Esophagus squamous epithelium (tissue), 4 donors: Measurements from ENCODE around the gene ARTN.

Experiments used
- POLR2A ChIP-seq, 4 donors: fragments of 450-650 bp; IDR thresholded peaks; one replicate each; pipeline ENCODE4 v1.6.1; 2017; ENCODE audit warnings: antibody characterized with exemption in 4 of 4, mild to moderate bottlenecking in 4 of 4, moderate library complexity in 3 of 4
- TF ChIP-seq, protein P1 (sequence below), 6 experiments: fragments of 450-650 bp in 4 of 6; fragments of 200-600 bp in 2 of 6; sonication (generic) in 2 of 6; IDR thresholded peaks; one replicate each; pipeline ENCODE4 v1.5.1; 2016 to 2019; ENCODE audit warnings: antibody characterized with exemption in 6 of 6, mild to moderate bottlenecking in 4 of 6, moderate library complexity in 4 of 6

DNA sequence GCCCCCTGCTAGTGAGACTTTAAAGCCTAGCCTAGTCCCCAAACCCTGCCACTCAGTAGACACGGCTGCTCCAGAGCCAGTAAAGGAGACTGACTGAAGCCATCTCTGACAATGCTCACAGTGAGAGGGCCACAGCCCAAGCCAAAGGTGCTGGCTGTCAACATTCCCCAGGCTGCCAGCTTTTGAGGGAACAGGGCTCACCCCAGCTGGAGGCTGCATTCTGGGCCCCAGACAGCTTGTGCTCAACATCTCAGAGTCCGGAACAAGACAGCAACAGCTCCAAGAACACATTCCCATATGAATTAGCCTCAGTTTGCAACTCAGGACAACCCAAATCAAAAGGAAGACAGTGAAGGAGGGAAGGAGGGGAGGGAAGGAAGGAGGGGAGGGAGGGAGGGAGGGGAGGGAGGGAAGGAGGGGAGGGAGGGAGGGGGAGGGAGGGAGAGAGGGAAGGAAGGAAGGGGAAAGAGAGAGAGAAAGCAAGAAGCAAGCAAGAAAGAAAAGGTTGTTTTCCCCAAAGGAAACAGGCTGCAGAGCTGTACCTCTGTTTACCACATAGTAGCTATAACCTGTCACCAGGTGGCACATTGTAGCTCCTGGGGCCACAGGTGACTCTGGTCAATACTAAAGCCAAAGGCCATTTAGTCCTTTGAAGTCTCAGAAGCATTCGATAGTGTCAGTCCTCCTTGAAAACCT is 5.4 kb downstream of the ARTN start:
- TF ChIP-seq, protein P1, sequence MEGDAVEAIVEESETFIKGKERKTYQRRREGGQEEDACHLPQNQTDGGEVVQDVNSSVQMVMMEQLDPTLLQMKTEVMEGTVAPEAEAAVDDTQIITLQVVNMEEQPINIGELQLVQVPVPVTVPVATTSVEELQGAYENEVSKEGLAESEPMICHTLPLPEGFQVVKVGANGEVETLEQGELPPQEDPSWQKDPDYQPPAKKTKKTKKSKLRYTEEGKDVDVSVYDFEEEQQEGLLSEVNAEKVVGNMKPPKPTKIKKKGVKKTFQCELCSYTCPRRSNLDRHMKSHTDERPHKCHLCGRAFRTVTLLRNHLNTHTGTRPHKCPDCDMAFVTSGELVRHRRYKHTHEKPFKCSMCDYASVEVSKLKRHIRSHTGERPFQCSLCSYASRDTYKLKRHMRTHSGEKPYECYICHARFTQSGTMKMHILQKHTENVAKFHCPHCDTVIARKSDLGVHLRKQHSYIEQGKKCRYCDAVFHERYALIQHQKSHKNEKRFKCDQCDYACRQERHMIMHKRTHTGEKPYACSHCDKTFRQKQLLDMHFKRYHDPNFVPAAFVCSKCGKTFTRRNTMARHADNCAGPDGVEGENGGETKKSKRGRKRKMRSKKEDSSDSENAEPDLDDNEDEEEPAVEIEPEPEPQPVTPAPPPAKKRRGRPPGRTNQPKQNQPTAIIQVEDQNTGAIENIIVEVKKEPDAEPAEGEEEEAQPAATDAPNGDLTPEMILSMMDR (IDR thresholded peaks at IDR 0.05): no peak
- TF ChIP-seq POLR2A (IDR thresholded peaks at IDR 0.05): no peak
